Endodermal cell (in vitro differentiated cells): Measurements from ENCODE around the gene CAMTA1. TPM values are rescaled to one million over a fixed set of nuclear protein-coding genes. Genes with fewer than 3 reads are reported as not detected.
A peak's percentile ranks its signal among the peaks of the same experiment; 100 is the strongest.

Experiments
- DNase-seq: peaks from one replicate; pipeline ENCODE4 v3.0.0-alpha.2; 2017
- H3K27ac ChIP-seq: 2 replicates; pipeline ENCODE4 v1.5.1; 2013; ENCODE audit warnings: mild to moderate bottlenecking, low read depth, low read length, moderate library complexity
- H3K27me3 ChIP-seq: 2 replicates; pipeline ENCODE4 v1.6.1; 2013; ENCODE audit warnings: mild to moderate bottlenecking, low read length, moderate library complexity; ENCODE audit not compliant: insufficient read depth, control insufficient read depth, poor library complexity, severe bottlenecking
- H3K36me3 ChIP-seq: 2 replicates; pipeline ENCODE4 v1.7.0; 2013; ENCODE audit warnings: mild to moderate bottlenecking, low read length, moderate library complexity; ENCODE audit not compliant: control insufficient read depth, insufficient read depth
- H3K4me1 ChIP-seq: one replicate; pipeline ENCODE4 v1.7.0; 2013; ENCODE audit warnings: low read length; ENCODE audit not compliant: control insufficient read depth, insufficient read depth
- H3K4me3 ChIP-seq: 2 replicates; pipeline ENCODE4 v1.5.1; 2013; ENCODE audit warnings: mild to moderate bottlenecking, low read length, moderate library complexity
- H3K9ac ChIP-seq: 2 replicates; pipeline ENCODE4 v1.6.1; 2013; ENCODE audit warnings: mild to moderate bottlenecking, low read length, moderate library complexity; ENCODE audit not compliant: poor library complexity, severe bottlenecking; ENCODE audit errors: extremely low read depth
- H3K9me3 ChIP-seq: 2 replicates; pipeline ENCODE4 v1.6.1; 2013; ENCODE audit warnings: mild to moderate bottlenecking, low read length, moderate library complexity; ENCODE audit not compliant: control insufficient read depth
- H3K27ac Mint-ChIP-seq: 2 replicates; pipeline ENCODE4 v1.8.0; 2020; ENCODE audit warnings: mixed read lengths
- H3K27me3 Mint-ChIP-seq: 2 replicates; pipeline ENCODE4 v1.8.0; 2021; ENCODE audit warnings: mild to moderate bottlenecking, mixed read lengths; ENCODE audit not compliant: insufficient read depth
- H3K36me3 Mint-ChIP-seq: 2 replicates; pipeline ENCODE4 v1.8.0; 2020; ENCODE audit warnings: low read depth, mixed read lengths
- H3K4me1 Mint-ChIP-seq: 2 replicates; pipeline ENCODE4 v1.8.0; 2020; ENCODE audit warnings: mixed read lengths
- H3K4me3 Mint-ChIP-seq: 2 replicates; pipeline ENCODE4 v1.8.0; 2020; ENCODE audit warnings: mild to moderate bottlenecking, moderate library complexity, mixed read lengths
- H3K9me3 Mint-ChIP-seq: 2 replicates; pipeline ENCODE4 v1.8.0; 2020; ENCODE audit warnings: mild to moderate bottlenecking, mixed read lengths
- WGBS, 2 experiments: methylation state at CpG; one replicate each; pipeline versions ENCODE4 v1.1.5 to v1.1.7; 2013; ENCODE audit warnings: missing lambda C conversion rate in 2 of 2, mixed read lengths in 1 of 2; ENCODE audit not compliant: insufficient coverage in 1 of 2, insufficient read length in 1 of 2; 5-methylcytosine and 5-hydroxymethylcytosine counted together
- total RNA-seq, 2 donors: library from RNA; stranded (reverse); fragmentation: NEBNext Ultra II Directional in 1 of 2; extraction: Animal tissue kit (Norgen Biotek cat#: 25700) in 1 of 2; gene quantifications; 2 replicates in 1 of 2; 3 replicates in 1 of 2; pipeline ENCODE4 v1.2.1, GENCODE V29; 2021
- TF ChIP-seq, protein P1 (sequence below): fragments of 200-600 bp; sonication (generic); conservative IDR thresholded peaks from 2 replicates; pipeline ENCODE4 v1.5.0; 2021; ENCODE audit warnings: antibody characterized with exemption, mild to moderate bottlenecking

Gene CAMTA1
- total RNA-seq, 2 donors from 2014 or later, result 123 to 137 TPM

DNA sequence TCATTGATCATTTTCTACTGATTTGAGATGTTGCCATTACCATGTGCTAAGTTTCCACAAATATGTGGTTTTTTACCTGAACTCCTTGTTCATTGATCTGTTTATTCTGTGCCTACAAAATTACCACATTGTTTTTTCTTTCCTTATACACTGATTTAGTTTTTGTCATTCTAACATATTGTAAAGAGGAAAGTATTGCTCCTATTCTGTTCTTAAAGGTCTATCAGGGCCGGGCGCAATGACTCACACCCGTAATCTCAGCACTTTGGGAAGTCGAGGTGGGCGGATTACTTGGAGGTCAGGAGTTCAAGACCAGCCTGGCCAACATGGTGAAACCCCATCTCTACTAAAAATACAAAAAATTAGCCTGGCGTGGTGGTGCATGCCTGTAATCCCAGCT, 75.1 kb downstream of the CAMTA1 start:
- peaks cover 21% of the 10 kb centered on the region for H3K36me3 Mint-ChIP-seq
- no peak for DNase-seq
- 93 to 100% methylated on average over 5 to 6 of the region's 6 CpGs for WGBS, 2 experiments
- H3K27ac ChIP-seq, result no peak overlapping the region
- TF ChIP-seq, protein P1, sequence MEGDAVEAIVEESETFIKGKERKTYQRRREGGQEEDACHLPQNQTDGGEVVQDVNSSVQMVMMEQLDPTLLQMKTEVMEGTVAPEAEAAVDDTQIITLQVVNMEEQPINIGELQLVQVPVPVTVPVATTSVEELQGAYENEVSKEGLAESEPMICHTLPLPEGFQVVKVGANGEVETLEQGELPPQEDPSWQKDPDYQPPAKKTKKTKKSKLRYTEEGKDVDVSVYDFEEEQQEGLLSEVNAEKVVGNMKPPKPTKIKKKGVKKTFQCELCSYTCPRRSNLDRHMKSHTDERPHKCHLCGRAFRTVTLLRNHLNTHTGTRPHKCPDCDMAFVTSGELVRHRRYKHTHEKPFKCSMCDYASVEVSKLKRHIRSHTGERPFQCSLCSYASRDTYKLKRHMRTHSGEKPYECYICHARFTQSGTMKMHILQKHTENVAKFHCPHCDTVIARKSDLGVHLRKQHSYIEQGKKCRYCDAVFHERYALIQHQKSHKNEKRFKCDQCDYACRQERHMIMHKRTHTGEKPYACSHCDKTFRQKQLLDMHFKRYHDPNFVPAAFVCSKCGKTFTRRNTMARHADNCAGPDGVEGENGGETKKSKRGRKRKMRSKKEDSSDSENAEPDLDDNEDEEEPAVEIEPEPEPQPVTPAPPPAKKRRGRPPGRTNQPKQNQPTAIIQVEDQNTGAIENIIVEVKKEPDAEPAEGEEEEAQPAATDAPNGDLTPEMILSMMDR, result no peak
- H3K4me1 Mint-ChIP-seq, result peaks cover 21% of the 10 kb centered on the region
- H3K4me1 ChIP-seq, result no peaks in the 10 kb centered on the region
- peak overlapping the region; percentile 64 for H3K27ac Mint-ChIP-seq
- no peaks in the 10 kb centered on the region for H3K27me3 ChIP-seq
- H3K9me3 ChIP-seq, result no peaks in the 10 kb centered on the region
- H3K27me3 Mint-ChIP-seq, result no peaks in the 10 kb centered on the region
- no peaks in the 10 kb centered on the region for H3K9me3 Mint-ChIP-seq
- H3K36me3 ChIP-seq, result no peaks in the 10 kb centered on the region
- no peak overlapping the region for H3K4me3 Mint-ChIP-seq
- no peak overlapping the region for H3K9ac ChIP-seq
- H3K4me3 ChIP-seq, result no peak overlapping the region

DNA sequence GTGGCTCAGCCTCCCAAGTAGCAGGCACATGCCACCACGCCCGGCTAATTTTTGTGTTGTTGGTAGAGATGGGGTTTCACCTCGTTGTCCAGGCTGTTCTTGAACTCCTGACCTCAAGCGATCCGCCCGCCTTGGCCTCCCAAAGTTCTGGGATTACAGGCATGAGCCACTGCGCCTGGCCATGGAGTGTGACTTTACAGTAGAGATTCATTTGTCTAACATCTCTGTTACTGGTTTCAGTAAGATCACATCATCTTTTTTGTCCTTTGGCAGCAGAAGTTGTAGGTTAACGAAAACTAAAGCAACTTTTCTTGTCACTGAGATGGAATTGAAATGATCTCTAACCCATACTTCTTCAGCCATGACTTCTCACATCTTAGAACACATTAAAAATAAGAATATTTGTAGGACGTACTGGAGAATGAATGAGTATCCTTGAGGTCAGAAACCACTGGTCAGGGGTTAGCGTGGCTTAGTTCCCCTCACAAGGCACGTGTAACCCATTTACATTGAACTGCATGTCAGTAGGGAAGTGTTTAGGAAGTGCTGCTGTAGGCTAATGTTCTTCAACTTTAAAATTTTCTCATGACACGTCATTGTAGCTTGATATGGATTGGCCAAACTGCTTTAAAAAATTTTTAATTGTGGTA, 75.9 kb downstream of the CAMTA1 start:
- no peak overlapping the region for H3K27ac Mint-ChIP-seq
- no peak for DNase-seq
- H3K4me1 Mint-ChIP-seq, result peaks cover 27% of the 10 kb centered on the region
- peaks cover 19% of the 10 kb centered on the region for H3K36me3 Mint-ChIP-seq
- WGBS, 2 experiments, result 87 to 96% methylated on average over 10 to 12 of the region's 12 CpGs
- Histone ChIP-seq H3K9me3 (no peaks in the 10 kb centered on the region), H3K27ac (no peak overlapping the region), H3K36me3 (no peaks in the 10 kb centered on the region), H3K9ac (no peak overlapping the region), H3K27me3 (no peaks in the 10 kb centered on the region), H3K4me1 (no peaks in the 10 kb centered on the region), H3K4me3 (no peak overlapping the region)
- TF ChIP-seq, protein P1, result no peak
- H3K9me3 Mint-ChIP-seq, result no peaks in the 10 kb centered on the region
- no peak overlapping the region for H3K4me3 Mint-ChIP-seq
- H3K27me3 Mint-ChIP-seq, result no peaks in the 10 kb centered on the region

DNA sequence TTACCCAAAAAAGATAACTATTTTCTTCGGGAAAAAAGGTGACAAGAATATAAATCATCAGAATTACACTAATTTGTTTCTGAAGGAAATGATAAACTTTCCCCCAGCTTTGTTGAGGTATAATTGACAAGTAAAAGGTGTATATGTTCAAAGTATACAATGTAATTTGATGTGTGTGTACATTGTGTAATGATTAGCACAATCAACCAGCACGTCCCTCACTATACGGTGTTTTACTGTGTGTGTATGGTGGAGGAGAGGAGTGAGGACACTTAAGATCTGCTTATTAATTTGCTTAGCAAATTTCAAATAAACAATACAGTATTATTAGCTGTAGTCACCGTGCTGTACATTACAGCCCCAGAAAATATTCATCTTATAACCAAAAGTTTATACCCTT, 77.7 kb downstream of the CAMTA1 start:
- no peaks in the 10 kb centered on the region for H3K27me3 Mint-ChIP-seq
- TF ChIP-seq, protein P1, result no peak
- WGBS, 2 experiments, result 89% methylated on average over 3 of the region's 4 CpGs; no CpG with 5 or more reads in 1 of the 2 experiments

More for the DNA sequence above, 77.7 kb downstream of the CAMTA1 start:
- Histone ChIP-seq H3K27me3 (no peaks in the 10 kb centered on the region), H3K4me3 (no peak overlapping the region), H3K36me3 (no peaks in the 10 kb centered on the region), H3K9me3 (no peaks in the 10 kb centered on the region), H3K4me1 (no peaks in the 10 kb centered on the region), H3K9ac (no peak overlapping the region), H3K27ac (no peak overlapping the region)
- no peak overlapping the region for H3K27ac Mint-ChIP-seq
- H3K9me3 Mint-ChIP-seq, result no peaks in the 10 kb centered on the region
- DNase-seq, result no peak
- H3K4me3 Mint-ChIP-seq, result no peak overlapping the region
- peaks cover 19% of the 10 kb centered on the region for H3K36me3 Mint-ChIP-seq
- H3K4me1 Mint-ChIP-seq, result peaks cover 33% of the 10 kb centered on the region
